ENCODE measurements around the gene CHURC1.

The CHURC1 gene

GRCh38 chr14:64931123-64931522, 16.9 kb downstream of the CHURC1 start:
- Histone ChIP-seq H3K36me3 (ENCODE audit: control insufficient read depth, insufficient read depth, low read length) (no peaks in the 10 kb centered on the region), H3K4me1 (ENCODE audit: control insufficient read depth, insufficient read depth, low read length) (no peaks in the 10 kb centered on the region), H3K9me3 (ENCODE audit: control insufficient read depth, low read length) (no peaks in the 10 kb centered on the region)

DNA sequence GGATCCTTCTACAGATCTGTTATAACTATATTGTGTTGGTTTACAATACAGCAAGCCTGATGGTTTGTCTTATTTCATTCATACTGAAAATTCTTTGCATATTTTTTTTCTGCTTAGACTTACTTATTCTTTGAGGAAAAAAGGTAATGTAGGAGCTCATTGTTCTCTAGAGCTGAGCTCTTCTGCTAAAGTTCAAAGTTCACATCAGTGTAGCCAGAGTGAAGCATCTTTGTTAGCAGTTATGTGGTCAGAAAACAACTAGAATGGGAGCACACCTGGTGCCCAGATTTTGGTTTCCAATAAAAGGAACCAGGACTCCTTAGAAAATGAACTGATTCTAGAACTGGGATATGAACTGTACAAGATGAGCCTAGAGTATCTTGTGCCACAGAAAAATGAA, 18.0 kb downstream of the CHURC1 start:
- Histone ChIP-seq H3K4me1 (ENCODE audit: control insufficient read depth, insufficient read depth, low read length) (no peaks in the 10 kb centered on the region), H3K4me3 (ENCODE audit: low read length) (no peak overlapping the region), H3K27me3 (ENCODE audit: control insufficient read depth, insufficient read depth, low read length) (no peaks in the 10 kb centered on the region), H3K36me3 (ENCODE audit: control insufficient read depth, insufficient read depth, low read length) (no peaks in the 10 kb centered on the region), H3K9me3 (ENCODE audit: control insufficient read depth, low read length) (no peaks in the 10 kb centered on the region), H3K9ac (ENCODE audit: low read length) (no peak overlapping the region)

More at GRCh38 chr14:64931123-64931522, 16.9 kb downstream of the CHURC1 start:
- no peaks in the 10 kb centered on the region for H3K27me3 ChIP-seq (ENCODE audit: control insufficient read depth, insufficient read depth, low read length)
- no peak overlapping the region for H3K4me3 ChIP-seq (ENCODE audit: low read length)
- H3K9ac ChIP-seq (ENCODE audit: low read length) = no peak overlapping the region

- Histone ChIP-seq H3K4me1 (ENCODE audit: control insufficient read depth, insufficient read depth, low read length) (peaks cover 8% of the 10 kb centered on the region), H3K4me3 (ENCODE audit: low read length) (no peak overlapping the region), H3K36me3 (ENCODE audit: control insufficient read depth, insufficient read depth, low read length) (no peaks in the 10 kb centered on the region), H3K27me3 (ENCODE audit: control insufficient read depth, insufficient read depth, low read length) (no peaks in the 10 kb centered on the region), H3K9me3 (ENCODE audit: control insufficient read depth, low read length) (no peaks in the 10 kb centered on the region), H3K9ac (ENCODE audit: low read length) (no peak overlapping the region)
Observed at GRCh38 chr14:64934338-64934929, 20.2 kb downstream of the CHURC1 start.

DNA sequence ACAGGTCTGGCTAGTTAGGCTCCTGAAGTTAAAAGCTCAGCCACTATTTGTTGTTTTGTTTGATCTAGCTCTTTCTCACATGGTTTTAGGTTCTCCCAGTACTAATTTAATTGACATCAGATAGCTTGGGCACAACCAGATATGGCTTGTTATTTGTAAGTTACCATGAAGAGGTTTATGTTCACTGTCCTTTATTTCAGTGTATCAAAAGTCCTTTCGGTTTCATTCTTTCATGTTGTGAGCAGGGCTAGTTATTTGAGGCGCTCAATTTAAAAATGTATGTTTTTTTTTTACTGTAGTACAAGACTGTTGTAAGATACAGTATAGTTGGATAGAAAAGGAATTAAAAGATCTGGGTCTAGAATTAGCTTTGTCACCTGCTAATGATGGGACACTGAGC, 21.3 kb downstream of the CHURC1 start:
- Histone ChIP-seq H3K36me3 (ENCODE audit: control insufficient read depth, insufficient read depth, low read length) (peaks cover 9% of the 10 kb centered on the region), H3K4me3 (ENCODE audit: low read length) (no peak overlapping the region), H3K9me3 (ENCODE audit: control insufficient read depth, low read length) (no peaks in the 10 kb centered on the region), H3K9ac (ENCODE audit: low read length) (no peak overlapping the region), H3K27me3 (ENCODE audit: control insufficient read depth, insufficient read depth, low read length) (no peaks in the 10 kb centered on the region), H3K4me1 (ENCODE audit: control insufficient read depth, insufficient read depth, low read length) (peaks cover 18% of the 10 kb centered on the region)

DNA sequence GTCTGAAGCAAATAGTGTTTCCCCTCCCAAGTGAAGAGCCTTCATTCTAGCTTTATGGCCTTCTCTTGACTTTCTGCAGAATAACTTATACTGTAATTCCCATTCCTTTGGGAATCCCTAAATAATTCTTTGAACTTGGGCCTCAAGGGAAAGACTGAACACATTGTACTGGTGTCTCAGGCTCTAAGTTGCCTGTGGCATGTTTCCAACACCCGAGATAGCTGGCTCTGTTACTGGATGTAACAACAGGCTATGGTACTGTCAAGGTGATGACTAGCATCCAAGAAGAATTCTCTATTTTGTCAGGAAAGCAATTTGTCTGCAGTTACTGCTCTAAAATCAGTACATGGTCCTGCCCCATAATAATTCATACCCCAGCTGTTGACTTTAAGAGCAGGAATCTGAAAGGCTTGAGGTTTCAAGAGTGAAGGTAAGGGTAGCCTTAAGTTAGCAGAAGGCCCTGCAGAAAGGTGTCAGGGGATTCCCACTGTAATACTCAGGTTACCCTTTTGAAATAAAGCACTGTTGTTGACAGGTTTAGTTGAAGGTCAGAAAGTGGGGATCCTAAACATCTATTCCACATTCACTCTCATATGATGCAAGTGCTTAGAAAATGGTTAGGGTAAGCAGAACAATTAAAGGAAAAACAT, 23.0 kb downstream of the CHURC1 start:
- Histone ChIP-seq H3K4me3 (ENCODE audit: low read length) (no peak overlapping the region), H3K4me1 (ENCODE audit: control insufficient read depth, insufficient read depth, low read length) (peaks cover 26% of the 10 kb centered on the region), H3K27me3 (ENCODE audit: control insufficient read depth, insufficient read depth, low read length) (no peaks in the 10 kb centered on the region), H3K36me3 (ENCODE audit: control insufficient read depth, insufficient read depth, low read length) (peaks cover 9% of the 10 kb centered on the region), H3K9me3 (ENCODE audit: control insufficient read depth, low read length) (no peaks in the 10 kb centered on the region), H3K9ac (ENCODE audit: low read length) (no peak overlapping the region)

GRCh38 chr14:64937821-64938193, 23.6 kb downstream of the CHURC1 start:
- no peak overlapping the region for H3K9ac ChIP-seq (ENCODE audit: low read length)
- H3K9me3 ChIP-seq (ENCODE audit: control insufficient read depth, low read length) = no peaks in the 10 kb centered on the region
- H3K4me3 ChIP-seq (ENCODE audit: low read length) = no peak overlapping the region
- no peaks in the 10 kb centered on the region for H3K27me3 ChIP-seq (ENCODE audit: control insufficient read depth, insufficient read depth, low read length)
- peaks cover 26% of the 10 kb centered on the region for H3K4me1 ChIP-seq (ENCODE audit: control insufficient read depth, insufficient read depth, low read length)
- peaks cover 9% of the 10 kb centered on the region for H3K36me3 ChIP-seq (ENCODE audit: control insufficient read depth, insufficient read depth, low read length)

- Histone ChIP-seq H3K9ac (ENCODE audit: low read length) (peak overlapping the region; percentile 12), H3K4me3 (ENCODE audit: low read length) (no peak overlapping the region), H3K36me3 (ENCODE audit: control insufficient read depth, insufficient read depth, low read length) (peaks cover 9% of the 10 kb centered on the region), H3K9me3 (ENCODE audit: control insufficient read depth, low read length) (no peaks in the 10 kb centered on the region), H3K4me1 (ENCODE audit: control insufficient read depth, insufficient read depth, low read length) (peaks cover 40% of the 10 kb centered on the region), H3K27me3 (ENCODE audit: control insufficient read depth, insufficient read depth, low read length) (no peaks in the 10 kb centered on the region)
Observed at GRCh38 chr14:64938972-64939816, 24.9 kb downstream of the CHURC1 start.

GRCh38 chr14:64939817-64940190, 25.5 kb downstream of the CHURC1 start:
- peaks cover 9% of the 10 kb centered on the region for H3K36me3 ChIP-seq (ENCODE audit: control insufficient read depth, insufficient read depth, low read length)
- H3K9ac ChIP-seq (ENCODE audit: low read length) = peak overlapping the region; percentile 78
- H3K9me3 ChIP-seq (ENCODE audit: control insufficient read depth, low read length) = no peaks in the 10 kb centered on the region
- no peak overlapping the region for H3K4me3 ChIP-seq (ENCODE audit: low read length)
- H3K27me3 ChIP-seq (ENCODE audit: control insufficient read depth, insufficient read depth, low read length) = no peaks in the 10 kb centered on the region
- H3K4me1 ChIP-seq (ENCODE audit: control insufficient read depth, insufficient read depth, low read length) = peaks cover 44% of the 10 kb centered on the region

DNA sequence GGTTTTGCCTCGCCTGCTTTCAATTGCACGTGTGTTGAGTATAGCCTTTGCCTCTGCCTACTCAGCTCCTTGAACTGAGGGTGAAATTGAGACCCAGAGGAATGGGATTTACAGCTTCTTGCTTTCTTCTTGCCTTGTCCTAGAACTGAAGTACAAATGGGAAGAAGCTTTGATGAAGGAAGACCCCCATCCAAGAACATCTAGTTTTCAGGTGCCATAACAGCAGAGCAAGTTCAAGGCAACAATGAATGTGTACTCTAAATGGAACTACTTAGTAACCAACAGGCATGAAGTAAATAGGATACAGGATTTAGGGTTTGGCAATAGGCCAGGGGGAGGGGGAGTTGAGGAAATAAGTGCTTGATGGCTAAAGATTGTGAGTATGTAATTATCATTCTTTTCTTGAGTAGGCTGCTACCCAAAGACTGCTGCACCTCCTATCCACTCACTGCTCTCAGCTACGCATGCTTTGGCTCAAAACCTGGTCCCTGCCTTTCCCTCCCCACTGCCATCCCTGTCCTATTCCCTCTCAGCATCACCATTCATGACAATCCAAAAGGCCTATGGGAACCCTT, 26.2 kb downstream of the CHURC1 start:
- H3K36me3 ChIP-seq (ENCODE audit: control insufficient read depth, insufficient read depth, low read length) = peaks cover 9% of the 10 kb centered on the region
- H3K4me3 ChIP-seq (ENCODE audit: low read length) = peak overlapping the region; percentile 69

DNA sequence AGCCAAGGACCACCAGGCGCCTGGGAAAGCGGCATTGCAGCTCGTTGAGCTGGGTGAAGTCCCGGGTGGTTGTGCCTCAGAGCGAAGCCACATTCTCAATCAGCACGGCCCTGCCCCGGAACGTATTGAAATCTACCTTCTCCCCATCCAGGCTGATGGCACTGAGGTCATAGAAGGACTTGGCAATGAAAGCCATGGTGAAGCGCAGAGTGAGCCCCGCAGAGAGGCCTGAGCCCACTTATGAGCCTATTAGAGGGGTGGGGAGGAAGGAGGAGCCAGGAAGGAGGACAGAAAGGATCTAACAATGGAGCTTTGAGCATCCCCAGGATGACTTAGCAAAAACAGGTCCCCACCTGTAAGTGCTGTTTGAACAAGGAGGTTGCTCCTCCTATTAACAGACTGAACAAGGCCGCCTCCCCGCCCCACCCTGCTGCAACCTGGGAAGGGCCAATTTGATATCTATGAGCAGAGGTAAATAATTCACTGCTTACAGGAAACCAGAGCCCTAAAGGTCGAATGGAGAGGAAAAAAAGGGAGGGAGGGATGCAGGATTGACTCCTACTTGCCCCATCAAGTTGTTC, 28.4 kb downstream of the CHURC1 start, which contains the start of gene GPX2:
Gene GPX2 (minus strand): TSS at position 215 of the 581 bp plus-strand sequence. CDS start 19 bp downstream, at position 196.
- Histone ChIP-seq H3K27me3 (ENCODE audit: control insufficient read depth, insufficient read depth, low read length) (no peaks in the 10 kb centered on the region), H3K9me3 (ENCODE audit: control insufficient read depth, low read length) (no peaks in the 10 kb centered on the region), H3K9ac (ENCODE audit: low read length) (peak within 1 kb of the TSS; percentile 78), H3K4me1 (ENCODE audit: control insufficient read depth, insufficient read depth, low read length) (peaks cover 44% of the 10 kb centered on the region), H3K36me3 (ENCODE audit: control insufficient read depth, insufficient read depth, low read length) (peaks cover 9% of the 10 kb centered on the region), H3K4me3 (ENCODE audit: low read length) (peak within 1 kb of the TSS; percentile 69)

More for the DNA sequence above, 26.2 kb downstream of the CHURC1 start:
- no peaks in the 10 kb centered on the region for H3K9me3 ChIP-seq (ENCODE audit: control insufficient read depth, low read length)
- peaks cover 44% of the 10 kb centered on the region for H3K4me1 ChIP-seq (ENCODE audit: control insufficient read depth, insufficient read depth, low read length)
- H3K27me3 ChIP-seq (ENCODE audit: control insufficient read depth, insufficient read depth, low read length) = no peaks in the 10 kb centered on the region
- peak overlapping the region; percentile 78 for H3K9ac ChIP-seq (ENCODE audit: low read length)

DNA sequence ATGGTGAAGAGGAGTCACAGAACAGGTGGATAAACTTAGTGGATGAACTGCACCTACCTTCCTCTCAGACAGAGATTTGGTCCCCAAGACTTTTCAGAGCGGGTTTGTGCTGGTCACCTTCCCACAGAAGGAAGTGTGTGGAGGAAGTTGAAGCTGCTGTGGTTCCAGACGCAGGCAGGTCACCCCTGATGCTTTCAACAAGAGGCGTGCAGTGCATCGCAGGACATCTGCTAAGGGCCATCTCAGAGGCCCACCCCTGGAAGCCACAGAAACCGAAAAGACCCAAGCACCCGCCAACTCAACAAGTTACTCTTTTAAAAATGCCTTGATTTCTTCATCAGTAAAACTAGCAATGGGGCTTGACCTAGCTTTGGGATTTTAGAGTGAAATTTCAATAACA, 29.3 kb downstream of the CHURC1 start:
- no peak overlapping the region for H3K9ac ChIP-seq (ENCODE audit: low read length)
- H3K4me1 ChIP-seq (ENCODE audit: control insufficient read depth, insufficient read depth, low read length) = peaks cover 44% of the 10 kb centered on the region

More for the DNA sequence above, 29.3 kb downstream of the CHURC1 start:
- Histone ChIP-seq H3K36me3 (ENCODE audit: control insufficient read depth, insufficient read depth, low read length) (peaks cover 9% of the 10 kb centered on the region), H3K27me3 (ENCODE audit: control insufficient read depth, insufficient read depth, low read length) (no peaks in the 10 kb centered on the region), H3K9me3 (ENCODE audit: control insufficient read depth, low read length) (no peaks in the 10 kb centered on the region), H3K4me3 (ENCODE audit: low read length) (no peak overlapping the region)
